ENCODE data around the gene VSTM5.

DNA sequence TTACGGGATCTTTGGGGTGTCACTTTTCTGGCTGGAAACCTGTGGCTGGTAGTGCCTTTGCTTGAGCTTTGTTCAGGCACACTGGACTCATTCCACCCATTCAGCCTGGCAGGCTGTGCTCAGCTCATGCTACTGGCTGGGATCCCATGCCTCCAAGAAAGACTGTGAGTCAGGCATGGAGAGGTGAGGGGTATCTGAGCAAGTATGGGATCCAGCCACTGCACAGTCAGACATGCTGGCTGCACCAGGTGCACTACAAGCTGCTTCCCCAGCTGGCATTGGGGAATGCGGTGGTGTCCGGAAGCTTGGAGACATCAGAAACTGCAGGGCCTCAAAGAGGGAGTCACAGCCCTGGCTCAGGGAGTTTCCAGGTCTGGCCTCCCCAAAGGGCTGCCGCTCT, 78.3 kb downstream of the VSTM5 start:
- TF ChIP-seq POLR2A (IDR thresholded peaks at IDR 0.05): no peak
- TF ChIP-seq CTCF (IDR thresholded peaks at IDR 0.05): no peak

Measured in uterus (tissue), 2 donors.